Stomach (tissue), 9 donors: ENCODE results near the gene NATD1. TPM values are rescaled to one million over a fixed set of nuclear protein-coding genes. Genes with fewer than 3 reads are reported as not detected.

ENCODE experiments used
- DNase-seq, 2 donors: peaks; one replicate each; pipeline versions ENCODE4 v3.0.0 to v3.0.0-alpha.2; 2013 to 2019
- H3K27ac ChIP-seq, 5 donors: fragments of 200-600 bp in 4 of 5; sonication (generic) in 4 of 5; one replicate each; pipeline ENCODE4 v1.5.1; 2013 to 2019; ENCODE audit warnings: mild to moderate bottlenecking in 1 of 5, moderate library complexity in 1 of 5
- H3K27me3 ChIP-seq, 3 donors: fragments of 200-600 bp; sonication (generic); one replicate each; pipeline ENCODE4 v1.5.1; 2017 to 2019; ENCODE audit warnings: mixed run types in 1 of 3
- H3K36me3 ChIP-seq, 4 donors: fragments of 200-600 bp; sonication (generic); 1 replicate in 3 of 4; 2 replicates in 1 of 4; pipeline ENCODE4 v1.5.1; 2016 to 2019
- H3K4me1 ChIP-seq, 4 donors: fragments of 200-600 bp; sonication (generic); one replicate each; pipeline ENCODE4 v1.5.1; 2016 to 2019
- H3K4me3 ChIP-seq, 4 donors: fragments of 200-600 bp; sonication (generic) in 3 of 4; one replicate each; pipeline ENCODE4 v1.5.1; 2016 to 2019; ENCODE audit warnings: mild to moderate bottlenecking in 1 of 4
- H3K9me3 ChIP-seq, 4 donors: fragments of 200-600 bp; sonication (generic); one replicate each; pipeline ENCODE4 v1.5.1; 2016 to 2019
- EP300 ChIP-seq: sonication (generic); formaldehyde crosslinking; IDR thresholded peaks from one replicate; pipeline ENCODE4 v1.6.1; 2017; ENCODE audit warnings: antibody characterized with exemption
- POLR2A ChIP-seq, 4 donors: fragments of 450-650 bp; IDR thresholded peaks; one replicate each; pipeline ENCODE4 v1.6.1; 2016; ENCODE audit warnings: antibody characterized with exemption in 4 of 4, control low read depth in 2 of 4, mild to moderate bottlenecking in 1 of 4, moderate library complexity in 1 of 4
- POLR2AphosphoS5 ChIP-seq, 3 donors: sonication (generic); formaldehyde crosslinking; IDR thresholded peaks; one replicate each; pipeline ENCODE4 v1.6.1; 2016; ENCODE audit warnings: antibody characterized with exemption in 3 of 3
- WGBS, 5 donors: extraction: QIAGEN DNeasy Blood & Tissue Kit in 3 of 5; methylation state at CpG; one replicate each; pipeline versions ENCODE4 v1.1.5 to v1.1.7; 2013 to 2018; 5-methylcytosine and 5-hydroxymethylcytosine counted together
- intact Hi-C: fragments of 100-400 bp; cut with DNase I; formaldehyde crosslinking; loops from one replicate; pipeline ENCODE4 v1.15.1; 2023; ENCODE audit warnings: low total_unique reads
- polyA plus RNA-seq, 3 donors: library from polyadenylated mRNA; stranded (reverse); fragments of 200-250 nt; gene quantifications; one replicate each; pipeline ENCODE4 v1.2.3, GENCODE V29; 2013
- total RNA-seq, 5 donors: library from RNA; depleted of rRNA; stranded (reverse); fragments of >200 nt; gene quantifications; one replicate each; pipeline versions ENCODE4 v1.1.0 to v1.2.3, GENCODE V29; 2014 to 2016
- TF ChIP-seq, protein P1 (sequence below), 7 experiments: fragments of 450-650 bp in 4 of 7; fragments of 200-600 bp in 3 of 7; sonication (generic) in 3 of 7; IDR thresholded peaks; one replicate each; pipeline ENCODE4 v1.5.1; 2016 to 2019; ENCODE audit warnings: antibody characterized with exemption in 7 of 7, control low read depth in 2 of 7, mild to moderate bottlenecking in 1 of 7
- donor health status: healthy with polysubstance abuse.
- donor health status: Bipolar disorder and iron deficiency.
- donor health status: healthy.

NATD1 gene
- total and polyA plus RNA-seq, 8 donors: 2.2 to 9.0 (median 4.3) TPM

GRCh38 chr17:21279582-21279981, 26.4 kb upstream of the NATD1 start:
- TF ChIP-seq EP300 (no peak), POLR2AphosphoS5 (IDR thresholded peaks at IDR 0.05) (no peak), POLR2A (IDR thresholded peaks at IDR 0.05) (no peak)
- TF ChIP-seq, protein P1, sequence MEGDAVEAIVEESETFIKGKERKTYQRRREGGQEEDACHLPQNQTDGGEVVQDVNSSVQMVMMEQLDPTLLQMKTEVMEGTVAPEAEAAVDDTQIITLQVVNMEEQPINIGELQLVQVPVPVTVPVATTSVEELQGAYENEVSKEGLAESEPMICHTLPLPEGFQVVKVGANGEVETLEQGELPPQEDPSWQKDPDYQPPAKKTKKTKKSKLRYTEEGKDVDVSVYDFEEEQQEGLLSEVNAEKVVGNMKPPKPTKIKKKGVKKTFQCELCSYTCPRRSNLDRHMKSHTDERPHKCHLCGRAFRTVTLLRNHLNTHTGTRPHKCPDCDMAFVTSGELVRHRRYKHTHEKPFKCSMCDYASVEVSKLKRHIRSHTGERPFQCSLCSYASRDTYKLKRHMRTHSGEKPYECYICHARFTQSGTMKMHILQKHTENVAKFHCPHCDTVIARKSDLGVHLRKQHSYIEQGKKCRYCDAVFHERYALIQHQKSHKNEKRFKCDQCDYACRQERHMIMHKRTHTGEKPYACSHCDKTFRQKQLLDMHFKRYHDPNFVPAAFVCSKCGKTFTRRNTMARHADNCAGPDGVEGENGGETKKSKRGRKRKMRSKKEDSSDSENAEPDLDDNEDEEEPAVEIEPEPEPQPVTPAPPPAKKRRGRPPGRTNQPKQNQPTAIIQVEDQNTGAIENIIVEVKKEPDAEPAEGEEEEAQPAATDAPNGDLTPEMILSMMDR (IDR thresholded peaks at IDR 0.05): no peak
- no peak for DNase-seq
- Histone ChIP-seq H3K36me3 (no peaks in the 10 kb centered on the region), H3K4me3 (no peak overlapping the region), H3K4me1 (peaks cover 35 to 73% (median 59%) of the 10 kb centered on the region in 4 donors), H3K27me3 (no peaks in the 10 kb centered on the region), H3K9me3 (no peaks in the 10 kb centered on the region), H3K27ac (peak overlapping the region in 3 of 5 donors; percentile 63 to 74 (median 68))
- 81 to 87% (median 82%) methylated on average over 6 of the region's 6 CpGs for WGBS, 5 donors
- intact Hi-C loops: loop anchor here (10.0 kb wide), 1 partner anchor 155 kb away; the partner anchor contains the start of gene DHRS7B

GRCh38 chr17:21279198-21279535, 26.0 kb upstream of the NATD1 start:
- no peak for TF ChIP-seq POLR2AphosphoS5 (IDR thresholded peaks at IDR 0.05)
- TF ChIP-seq POLR2A (IDR thresholded peaks at IDR 0.05): no peak
- TF ChIP-seq, protein P1 (IDR thresholded peaks at IDR 0.05): no peak
- no peak for TF ChIP-seq EP300
- no peak for DNase-seq
- intact Hi-C loops: loop anchor here (10.0 kb wide), 1 partner anchor 154 kb away; the partner anchor contains the start of gene DHRS7B

GRCh38 chr17:21278450-21279197, 25.4 kb upstream of the NATD1 start:
- no peaks in the 10 kb centered on the region for H3K27me3 ChIP-seq
- H3K4me3 ChIP-seq: no peak overlapping the region
- H3K36me3 ChIP-seq: no peaks in the 10 kb centered on the region
- 42 to 62% (median 47%) methylated on average over 8 of the region's 8 CpGs for WGBS, 5 donors
- H3K27ac ChIP-seq: peak overlapping the region in 3 of 5 donors; percentile 63 to 74 (median 68)
- DNase-seq: peak; percentile 65 to 87
- intact Hi-C loops: loop anchor here (10.0 kb wide), 1 partner anchor 154 kb away; the partner anchor contains the start of gene DHRS7B
- TF ChIP-seq POLR2A (IDR thresholded peaks at IDR 0.05): no peak
- no peak for TF ChIP-seq EP300
- TF ChIP-seq, protein P1 (IDR thresholded peaks at IDR 0.05): peak in 1 of 7 experiments; percentile 42
- peak; percentile 4 to 71 (median 39) for TF ChIP-seq POLR2AphosphoS5 (IDR thresholded peaks at IDR 0.05)
- H3K4me1 ChIP-seq: peaks cover 30 to 67% (median 54%) of the 10 kb centered on the region in 4 donors
- no peaks in the 10 kb centered on the region for H3K9me3 ChIP-seq

More at GRCh38 chr17:21279198-21279535, 26.0 kb upstream of the NATD1 start:
- Histone ChIP-seq H3K4me3 (no peak overlapping the region), H3K27me3 (no peaks in the 10 kb centered on the region), H3K4me1 (peaks cover 35 to 73% (median 60%) of the 10 kb centered on the region in 4 donors), H3K36me3 (no peaks in the 10 kb centered on the region), H3K27ac (peak overlapping the region in 3 of 5 donors; percentile 63 to 74 (median 68)), H3K9me3 (no peaks in the 10 kb centered on the region)
- 74 to 87% (median 79%) methylated on average over 6 of the region's 6 CpGs for WGBS, 5 donors

DNA sequence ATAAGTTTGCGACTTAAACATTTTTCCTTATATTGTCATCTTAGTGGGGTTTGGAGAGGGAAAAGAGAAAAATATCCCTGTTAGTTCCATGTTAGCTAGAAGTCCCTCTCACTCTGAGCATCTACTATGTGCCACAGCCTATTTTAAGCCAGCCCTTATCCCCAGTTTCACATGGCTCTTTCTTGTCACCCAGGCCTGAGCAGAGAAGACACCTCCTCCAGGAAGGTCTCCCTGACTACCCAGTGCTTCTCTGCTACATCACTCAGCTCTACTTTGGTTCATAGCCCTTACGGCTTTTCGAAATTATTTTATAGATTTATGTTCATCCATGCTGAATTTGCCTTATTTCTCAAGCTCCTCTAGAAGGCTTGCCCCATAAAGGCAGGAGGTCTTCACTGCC, 24.1 kb upstream of the NATD1 start:
- 91 to 98% (median 95%) methylated on average over 3 of the region's 3 CpGs for WGBS, 5 donors
- Histone ChIP-seq H3K9me3 (no peaks in the 10 kb centered on the region), H3K4me1 (peaks cover 27 to 54% (median 46%) of the 10 kb centered on the region in 4 donors), H3K4me3 (no peak overlapping the region), H3K36me3 (no peaks in the 10 kb centered on the region), H3K27ac (no peak overlapping the region), H3K27me3 (no peaks in the 10 kb centered on the region)
- intact Hi-C loops: loop anchor here (10.0 kb wide), 1 partner anchor 153 kb away; the partner anchor contains the start of gene DHRS7B
- no peak for TF ChIP-seq POLR2AphosphoS5 (IDR thresholded peaks at IDR 0.05)
- no peak for TF ChIP-seq EP300
- no peak for TF ChIP-seq POLR2A (IDR thresholded peaks at IDR 0.05)
- TF ChIP-seq, protein P1 (IDR thresholded peaks at IDR 0.05): no peak
- DNase-seq: no peak
